GM19467 (cell line): Measurements from ENCODE around the gene OBP2A.

Experiments
- ATAC-seq: cut with Tn5 transposase; IDR thresholded peaks from one replicate; pipeline ENCODE4 v1.9.1; 2021; ENCODE audit warnings: mild to moderate bottlenecking, moderate library complexity; ENCODE audit not compliant: unreplicated experiment

The OBP2A gene

GRCh38 chr9:135575995-135576631, 30.2 kb downstream of the OBP2A start:
- no peak for ATAC-seq

DNA sequence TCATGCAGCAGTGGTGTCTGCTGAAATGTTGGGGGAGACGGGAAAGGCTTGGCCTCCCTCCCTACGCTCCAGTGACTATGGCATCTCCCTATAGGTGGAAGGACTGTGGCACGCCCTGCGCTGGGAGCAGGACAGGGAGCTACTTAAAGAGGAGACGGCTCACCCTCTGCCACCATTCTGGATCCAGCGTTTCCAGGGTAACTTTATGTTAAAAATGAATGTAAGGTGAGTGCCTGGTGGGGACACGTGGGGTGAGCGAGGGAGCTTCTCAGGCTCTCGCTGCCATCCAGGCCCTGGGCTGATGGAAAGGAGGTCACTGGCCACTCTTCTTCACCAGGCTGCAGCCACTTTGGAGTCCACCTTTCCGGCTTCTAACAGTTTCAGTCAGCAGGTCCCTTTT, 31.3 kb downstream of the OBP2A start:
- no peak for ATAC-seq

- no peak for ATAC-seq
Observed at GRCh38 chr9:135579356-135579755, 33.4 kb downstream of the OBP2A start.

GRCh38 chr9:135579889-135580660, 34.1 kb downstream of the OBP2A start:
- no peak for ATAC-seq

DNA sequence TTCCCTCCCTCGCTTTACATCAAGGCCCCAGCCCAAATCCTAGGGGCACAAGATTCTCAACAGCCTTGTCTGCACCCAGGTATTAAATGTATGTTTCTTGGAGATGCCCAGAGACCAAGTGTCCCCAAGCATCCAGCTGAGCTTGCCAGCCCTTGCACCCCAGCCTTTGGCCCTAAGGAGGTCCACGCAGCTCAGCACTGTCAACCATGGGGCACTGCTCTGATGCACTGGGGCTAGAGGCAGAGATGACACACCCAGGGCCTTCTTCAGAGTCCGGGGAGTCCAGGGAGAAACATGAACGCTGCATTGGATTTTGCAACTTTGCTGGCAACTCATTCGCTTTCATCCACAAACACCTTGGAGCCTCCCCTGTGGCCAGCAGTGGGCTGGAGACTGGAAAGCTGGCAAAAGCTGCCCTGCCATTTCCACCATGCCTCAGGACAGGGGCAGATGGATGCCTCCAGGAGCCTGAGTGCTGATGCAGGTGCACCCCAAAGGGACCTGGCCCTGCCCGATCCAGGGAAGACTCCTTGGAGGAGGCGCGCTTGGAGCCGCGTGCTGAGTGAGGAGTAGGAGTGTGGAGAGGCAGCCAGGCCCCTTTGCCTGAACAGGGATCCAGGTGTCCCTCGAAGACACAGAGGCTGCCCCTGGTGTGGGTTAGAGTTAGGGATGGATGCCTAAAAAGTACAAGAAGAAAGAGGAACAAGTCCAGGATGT, 34.9 kb downstream of the OBP2A start:
- no peak for ATAC-seq

- ATAC-seq, result no peak
Observed at GRCh38 chr9:135581636-135582426, 35.9 kb downstream of the OBP2A start.

- ATAC-seq, result no peak
Observed at GRCh38 chr9:135582541-135582940, 36.6 kb downstream of the OBP2A start.

- no peak for ATAC-seq
Observed at GRCh38 chr9:135582966-135583687, 37.2 kb downstream of the OBP2A start.

DNA sequence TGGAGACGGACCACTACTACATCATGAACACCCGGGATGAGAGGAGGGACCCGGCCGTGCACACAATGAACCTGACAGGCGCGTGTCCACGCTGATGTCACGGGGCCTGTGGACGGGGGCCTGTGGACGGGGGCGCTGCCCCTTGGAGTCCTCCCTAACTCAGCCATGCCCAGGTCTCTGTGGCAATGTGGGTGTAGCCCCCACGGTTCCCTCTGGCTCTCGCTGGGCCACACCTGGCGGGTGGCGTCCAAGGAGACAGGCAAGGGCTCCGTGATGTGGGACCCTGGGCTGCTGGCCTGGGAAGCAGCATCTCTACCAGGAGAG, 37.7 kb downstream of the OBP2A start:
- no peak for ATAC-seq

- ATAC-seq, result no peak
Observed at GRCh38 chr9:135584371-135584770, 38.4 kb downstream of the OBP2A start.

DNA sequence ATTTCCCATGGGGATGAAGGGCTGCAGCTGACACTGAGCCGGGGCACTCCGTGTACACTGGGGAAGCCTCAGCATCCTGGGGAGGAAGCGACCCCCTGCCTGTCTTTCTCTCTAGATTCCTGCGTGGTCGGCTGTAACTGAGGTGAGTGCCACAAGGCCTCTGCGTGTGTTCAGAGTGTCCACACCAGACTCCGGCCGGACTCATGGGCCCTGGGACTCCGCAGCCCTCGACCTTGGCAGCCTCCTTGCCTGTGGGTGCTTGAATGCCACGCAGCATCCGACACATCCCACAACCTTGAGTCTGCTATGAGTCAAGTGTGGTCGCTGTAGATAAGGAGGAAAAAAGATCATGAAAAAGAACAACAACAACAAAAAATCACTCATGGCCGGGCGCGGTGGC, 39.0 kb downstream of the OBP2A start:
- no peak for ATAC-seq

GRCh38 chr9:135586601-135587109, 40.7 kb downstream of the OBP2A start:
- ATAC-seq, result no peak

- ATAC-seq, result no peak
Observed at GRCh38 chr9:135587658-135588057, 41.7 kb downstream of the OBP2A start.

GRCh38 chr9:135588371-135588770, 42.4 kb downstream of the OBP2A start:
- no peak for ATAC-seq

GRCh38 chr9:135588886-135589595, 43.1 kb downstream of the OBP2A start:
- ATAC-seq, result no peak

- no peak for ATAC-seq
Observed at GRCh38 chr9:135589596-135590485, 43.9 kb downstream of the OBP2A start.

GRCh38 chr9:135590486-135591079, 44.7 kb downstream of the OBP2A start:
- no peak for ATAC-seq
